NCI-H146 treated with DMSO at 0.1 percent for 48 hours (cell line): Measurements from ENCODE around the gene MESP1.

Experiments
- DNase-seq: peaks from one replicate; lab custom pipeline; 2025; ENCODE audit not compliant: unreplicated experiment; lab: John Stamatoyannopoulos, UW

MESP1 gene

GRCh38 chr15:89760303-89761008 lies 9.4 kb upstream of the MESP1 start:
- peak; percentile 2 for DNase-seq

- no peak for DNase-seq
Measured at GRCh38 chr15:89759835-89760234, 8.8 kb upstream of the MESP1 start.

DNA sequence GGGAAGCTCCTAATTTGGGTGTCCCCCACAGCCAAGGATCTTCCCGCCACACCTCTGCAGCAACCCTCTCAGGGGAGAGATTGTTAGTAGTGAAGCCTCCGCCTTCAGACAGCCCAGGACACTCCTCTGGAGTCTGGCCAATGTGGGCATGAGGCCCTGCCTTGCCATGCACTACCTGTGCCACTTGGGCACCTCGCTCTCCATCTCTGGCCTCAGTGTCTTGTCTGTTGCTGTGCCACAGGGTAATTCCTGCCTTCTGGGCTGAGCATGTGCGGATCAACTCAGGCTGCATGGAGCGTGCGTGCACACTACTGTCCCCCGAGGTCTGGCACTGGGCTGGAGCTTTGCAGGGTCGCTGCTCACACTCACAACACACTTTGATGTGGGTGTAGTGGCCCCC lies 7.9 kb upstream of the MESP1 start:
- no peak for DNase-seq

GRCh38 chr15:89758283-89758682 lies 7.2 kb upstream of the MESP1 start:
- no peak for DNase-seq

GRCh38 chr15:89756897-89757296 lies 5.8 kb upstream of the MESP1 start:
- DNase-seq = no peak

DNA sequence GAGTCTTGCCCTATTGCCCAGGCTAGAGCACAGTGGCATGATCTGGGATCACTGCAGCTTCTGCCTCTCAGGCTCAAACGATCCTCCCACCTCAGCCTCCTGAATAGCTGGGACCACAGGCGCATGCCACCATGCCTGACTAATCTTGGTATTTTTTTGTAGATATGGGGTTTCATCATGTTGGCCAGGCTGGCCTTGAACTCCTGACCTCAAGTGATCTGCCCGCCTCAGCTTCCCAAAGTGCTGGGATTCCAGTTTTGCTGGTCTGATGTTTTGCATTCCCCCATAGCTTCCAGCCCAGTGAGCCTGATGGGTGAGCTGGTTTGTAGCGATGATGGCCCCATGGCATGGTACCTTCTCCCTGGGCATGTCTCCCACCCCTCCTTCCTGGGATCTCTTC lies 4.7 kb upstream of the MESP1 start:
- DNase-seq = no peak

GRCh38 chr15:89754361-89755154 lies 3.5 kb upstream of the MESP1 start:
- no peak for DNase-seq

GRCh38 chr15:89753855-89754254 lies 2.8 kb upstream of the MESP1 start:
- DNase-seq = no peak

DNA sequence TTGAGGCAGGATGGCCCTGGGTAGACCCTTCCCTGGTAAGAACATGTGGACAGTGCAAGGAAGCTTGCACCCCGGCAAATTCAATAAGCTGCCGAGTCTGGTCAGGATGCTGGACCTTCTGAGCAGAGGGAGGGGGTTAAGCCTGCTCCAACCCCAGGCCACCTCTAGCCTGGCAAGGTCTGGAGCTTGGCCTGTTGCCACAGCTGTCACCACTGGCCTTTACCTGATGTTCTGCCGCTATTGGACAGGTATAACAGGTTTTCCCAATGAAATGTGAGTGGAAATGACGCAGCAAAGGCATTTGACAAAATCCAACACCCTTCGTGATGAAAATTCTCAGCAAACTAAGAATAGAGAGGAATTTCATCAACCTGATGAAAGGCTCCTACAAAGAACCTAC lies 699 bp upstream of the MESP1 start:
- DNase-seq = no peak

DNA sequence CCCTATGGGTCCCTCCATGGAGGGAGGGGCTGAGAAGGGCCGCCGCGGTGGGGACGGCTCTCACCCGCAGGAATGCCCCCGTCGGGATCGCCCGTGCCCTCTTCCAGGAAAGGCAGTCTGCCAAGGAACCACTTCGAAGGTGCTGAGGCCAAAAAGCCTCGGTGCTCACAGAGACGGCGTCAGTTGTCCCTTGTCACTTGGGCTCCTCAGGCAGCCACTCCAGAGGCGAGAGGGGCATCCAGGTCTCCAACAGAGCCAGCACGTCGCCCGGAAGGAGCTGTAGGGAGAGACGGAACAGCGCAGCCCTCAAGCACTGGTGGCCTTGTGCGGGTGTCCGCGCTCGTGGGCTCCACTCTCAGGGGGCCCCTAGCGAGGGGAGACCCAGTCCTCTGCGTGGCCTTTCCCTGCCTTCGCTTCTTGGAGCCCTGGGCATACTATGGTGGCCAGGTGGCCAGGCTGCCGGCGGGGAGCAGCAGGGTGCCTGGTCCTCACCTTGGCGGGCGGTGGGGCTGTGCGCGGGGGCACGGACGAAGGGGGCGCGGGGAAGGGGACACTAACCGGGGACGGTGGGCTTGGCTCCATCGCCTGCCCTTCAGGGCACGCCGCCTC lies 994 bp downstream of the MESP1 start:
- DNase-seq = no peak

- no peak for DNase-seq
Measured at GRCh38 chr15:89749526-89749925, 1.5 kb downstream of the MESP1 start.

GRCh38 chr15:89749054-89749453 lies 2.0 kb downstream of the MESP1 start:
- DNase-seq = no peak

- DNase-seq = no peak
Measured at GRCh38 chr15:89747708-89748682, 3.1 kb downstream of the MESP1 start.

GRCh38 chr15:89746386-89746780 lies 4.7 kb downstream of the MESP1 start:
- DNase-seq = no peak

DNA sequence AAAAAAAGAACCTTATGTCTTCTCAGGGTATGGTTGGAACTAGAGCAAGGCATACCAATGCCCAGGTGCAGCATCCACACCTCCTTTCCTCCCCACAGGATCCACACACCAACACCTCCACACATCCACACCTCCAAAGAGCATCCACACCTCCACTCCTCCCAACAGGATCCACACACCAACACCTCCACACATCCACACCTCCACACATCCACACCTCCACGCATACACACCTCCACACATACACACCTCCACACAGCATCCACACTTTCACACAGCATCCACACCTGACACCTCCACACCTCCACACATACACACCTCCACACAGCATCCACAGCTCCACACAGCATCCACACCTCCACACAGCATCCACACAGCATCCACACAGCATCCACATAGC lies 5.3 kb downstream of the MESP1 start:
- no peak for DNase-seq

- DNase-seq = no peak
Measured at GRCh38 chr15:89745131-89745530, 5.9 kb downstream of the MESP1 start.

- DNase-seq = no peak
Measured at GRCh38 chr15:89743594-89743993, 7.5 kb downstream of the MESP1 start.

DNA sequence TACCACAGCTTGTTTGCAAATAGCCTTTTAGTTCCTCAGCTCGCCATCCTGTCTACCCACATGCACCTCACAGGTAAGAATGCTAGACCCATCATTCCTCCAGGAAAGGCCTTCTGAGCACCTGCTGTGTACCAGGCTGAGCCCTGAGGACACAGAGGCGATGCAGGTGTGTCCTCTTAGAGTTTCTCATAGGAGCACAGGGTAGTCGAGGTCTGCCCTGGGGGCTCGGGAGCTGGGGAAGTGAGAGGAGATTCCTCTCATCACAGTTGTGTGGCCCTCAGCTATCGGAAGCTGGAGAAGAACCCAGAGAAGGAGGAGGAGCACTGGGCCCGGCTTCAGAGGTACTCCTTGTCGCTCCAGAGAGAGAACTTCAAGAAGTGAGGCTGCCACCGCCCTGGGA lies 8.0 kb downstream of the MESP1 start:
- no peak for DNase-seq

DNA sequence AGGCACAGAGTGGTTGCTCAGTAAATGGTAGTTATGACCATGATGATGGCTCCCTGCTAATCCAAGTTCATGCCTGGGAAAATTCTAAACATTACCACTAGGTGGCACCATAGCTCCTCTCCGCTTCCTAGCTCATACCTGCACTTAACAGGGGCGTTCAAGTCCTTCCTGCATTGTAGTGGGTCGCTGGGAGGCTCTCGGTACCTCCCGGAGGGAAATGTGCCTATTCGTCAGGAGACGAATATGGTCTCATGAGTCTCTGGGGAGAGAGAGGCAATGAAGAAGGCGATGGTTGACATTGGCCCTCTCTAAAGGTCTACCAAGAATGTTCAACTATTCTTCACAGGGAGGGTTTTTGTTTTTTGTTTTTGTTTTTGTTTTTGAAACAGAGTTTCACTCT lies 10.9 kb downstream of the MESP1 start:
- DNase-seq = peak; percentile 43

- no peak for DNase-seq
Measured at GRCh38 chr15:89735773-89736172, 15.3 kb downstream of the MESP1 start.
